NB4 (cell line): ENCODE data around the gene MRPL53.

Experiments
- DNase-seq: peaks from one replicate; pipeline ENCODE4 v3.0.0; 2010; ENCODE audit warnings: low read depth
- H3K4me3 ChIP-seq: one replicate; pipeline ENCODE4 v1.5.1; 2011; ENCODE audit warnings: mild to moderate bottlenecking, low read depth, low read length, moderate library complexity
- CTCF ChIP-seq: IDR thresholded peaks from one replicate; pipeline ENCODE4 v1.5.1; 2012; ENCODE audit warnings: low read depth, low read length
- MAX ChIP-seq: IDR thresholded peaks from 2 replicates; pipeline ENCODE4 v1.6.1; 2011; ENCODE audit warnings: low read depth, low read length

Gene MRPL53

GRCh38 chr2:74423231-74424095 is 49.0 kb downstream of the MRPL53 start:
- H3K4me3 ChIP-seq = no peak overlapping the region
- no peak for TF ChIP-seq MAX
- no peak for TF ChIP-seq CTCF
- DNase-seq = no peak
